NCI-H2081 treated with DMSO at 0.1 percent for 48 hours (cell line): ENCODE measurements around the gene KIF5A.
"Not testable (repeated sequence)": the region's sequence is repeated elsewhere in the genome, so short reads cannot be mapped to it uniquely, and the experiment has no call there.

Experiments used
- DNase-seq: peaks from one replicate; lab custom pipeline; 2025; lab: John Stamatoyannopoulos, UW

Gene KIF5A

DNA sequence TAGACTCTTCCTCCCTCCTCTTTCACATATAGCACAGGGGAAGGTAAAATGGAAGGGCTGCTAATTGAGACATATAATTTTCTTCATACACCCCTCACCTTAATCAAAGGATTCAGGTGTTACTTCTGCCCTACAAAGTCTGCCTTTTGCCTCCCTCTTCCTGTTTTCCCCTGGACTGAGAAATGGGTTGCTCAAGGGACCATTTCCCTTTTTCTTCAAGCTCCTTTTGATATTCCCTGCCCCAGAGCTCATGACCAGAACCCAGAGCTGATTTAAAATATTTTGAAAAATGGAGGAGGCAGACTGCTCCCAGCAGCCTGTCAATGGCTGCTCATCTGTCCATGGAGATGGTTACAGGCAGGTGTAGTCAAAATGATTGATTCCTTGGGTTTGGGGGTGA, 34.8 kb downstream of the KIF5A start:
- DNase-seq = no peak

- no peak for DNase-seq
Observed at GRCh38 chr12:57585156-57585555, 35.3 kb downstream of the KIF5A start.

DNA sequence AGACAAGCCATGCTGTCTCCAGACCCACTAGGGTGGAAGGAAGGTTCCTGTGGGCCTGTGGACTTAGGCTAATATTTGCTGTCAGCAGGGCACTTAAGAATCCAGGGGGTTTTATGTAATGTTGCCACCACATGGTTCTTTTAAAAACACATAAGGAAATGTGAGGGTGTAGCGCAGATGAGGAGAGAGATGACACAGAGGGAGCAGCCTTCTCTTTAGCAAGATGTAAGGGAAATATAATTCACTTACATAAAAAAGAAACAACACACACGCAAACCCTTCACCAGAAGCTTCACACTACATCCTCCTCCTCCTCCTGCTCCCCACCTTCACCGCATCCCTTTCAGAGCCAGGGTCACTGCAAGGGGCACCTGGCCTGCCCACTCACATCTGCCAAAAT, 36.3 kb downstream of the KIF5A start:
- no peak for DNase-seq

DNA sequence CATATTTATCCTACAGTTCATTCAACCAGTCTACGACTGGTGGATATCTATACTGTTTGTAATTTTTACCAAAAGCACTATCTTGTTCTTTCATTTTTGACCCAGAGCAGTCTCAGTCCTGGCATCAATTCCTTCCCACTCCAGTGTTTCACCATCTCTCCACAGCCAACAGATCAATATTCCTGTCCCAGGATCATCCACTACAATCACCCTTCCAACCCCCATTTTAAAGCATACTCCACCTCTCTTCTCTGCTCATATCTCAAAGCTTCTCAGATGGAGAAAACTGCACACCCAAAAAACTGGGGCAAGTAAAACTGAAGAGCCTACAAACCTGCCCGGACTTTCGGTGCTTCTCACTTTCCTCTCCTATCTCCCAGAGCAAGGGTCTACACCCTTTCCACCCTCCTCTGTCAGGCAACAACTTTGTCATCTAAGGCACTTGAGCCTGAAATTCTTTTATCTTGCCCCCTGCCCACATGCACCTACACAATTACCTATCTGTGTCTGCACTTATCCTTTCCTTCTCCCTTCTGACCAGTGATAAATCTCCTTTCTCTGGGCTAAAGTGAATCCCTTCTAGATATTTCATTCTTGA, 37.1 kb downstream of the KIF5A start:
- no peak for DNase-seq

DNA sequence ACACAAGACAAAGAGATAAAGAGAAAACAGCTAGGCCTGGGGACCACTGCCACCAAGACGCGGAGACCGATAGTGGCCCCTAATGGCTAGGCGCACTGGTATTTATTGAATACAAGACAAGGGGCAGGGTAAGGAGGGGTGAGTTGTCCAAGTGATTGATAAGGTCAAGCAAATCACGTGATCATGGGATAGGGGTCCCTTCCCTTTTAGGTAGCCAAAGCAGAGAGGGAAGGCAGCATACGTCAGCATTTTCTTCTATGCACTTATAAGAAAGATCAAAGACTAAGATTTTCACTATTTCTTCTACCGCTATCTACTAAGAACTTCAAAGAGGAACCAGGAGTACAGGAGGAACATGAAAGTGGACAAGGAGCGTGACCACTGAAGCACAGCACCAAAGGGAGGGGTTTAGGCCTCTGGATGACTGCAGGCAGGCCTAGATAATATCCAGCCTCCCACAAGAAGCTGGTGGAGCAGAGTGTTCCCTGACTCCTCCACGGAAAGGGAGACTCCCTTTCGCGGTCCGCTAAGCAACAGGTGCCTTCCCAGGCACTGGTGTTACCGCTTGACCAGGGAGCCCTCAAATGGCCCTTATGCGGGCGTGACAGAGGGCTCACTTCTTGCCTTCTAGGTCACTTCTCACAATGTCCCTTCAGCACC, 39.2 kb downstream of the KIF5A start:
- not testable (repeated sequence) for DNase-seq

- no peak for DNase-seq
Observed at GRCh38 chr12:57590479-57590863, 40.6 kb downstream of the KIF5A start.

GRCh38 chr12:57590864-57591781, 41.3 kb downstream of the KIF5A start, which contains the start of gene PIP4K2C:
Gene PIP4K2C, plus strand, starts transcription at chr12:57591192. Its CDS starts 98 bp downstream, at chr12:57591290.
- peak; percentile 31 for DNase-seq

- DNase-seq = no peak
Observed at GRCh38 chr12:57591782-57592325, 42.0 kb downstream of the KIF5A start.

- no peak for DNase-seq
Observed at GRCh38 chr12:57592551-57593165, 42.8 kb downstream of the KIF5A start.

GRCh38 chr12:57593187-57593586, 43.3 kb downstream of the KIF5A start:
- DNase-seq = no peak

GRCh38 chr12:57600395-57600794, 50.6 kb downstream of the KIF5A start:
- DNase-seq = no peak

GRCh38 chr12:57602544-57602943, 52.7 kb downstream of the KIF5A start:
- DNase-seq = no peak

GRCh38 chr12:57603324-57603723, 53.5 kb downstream of the KIF5A start:
- no peak for DNase-seq

GRCh38 chr12:57603815-57604453, 54.1 kb downstream of the KIF5A start:
- DNase-seq = no peak

DNA sequence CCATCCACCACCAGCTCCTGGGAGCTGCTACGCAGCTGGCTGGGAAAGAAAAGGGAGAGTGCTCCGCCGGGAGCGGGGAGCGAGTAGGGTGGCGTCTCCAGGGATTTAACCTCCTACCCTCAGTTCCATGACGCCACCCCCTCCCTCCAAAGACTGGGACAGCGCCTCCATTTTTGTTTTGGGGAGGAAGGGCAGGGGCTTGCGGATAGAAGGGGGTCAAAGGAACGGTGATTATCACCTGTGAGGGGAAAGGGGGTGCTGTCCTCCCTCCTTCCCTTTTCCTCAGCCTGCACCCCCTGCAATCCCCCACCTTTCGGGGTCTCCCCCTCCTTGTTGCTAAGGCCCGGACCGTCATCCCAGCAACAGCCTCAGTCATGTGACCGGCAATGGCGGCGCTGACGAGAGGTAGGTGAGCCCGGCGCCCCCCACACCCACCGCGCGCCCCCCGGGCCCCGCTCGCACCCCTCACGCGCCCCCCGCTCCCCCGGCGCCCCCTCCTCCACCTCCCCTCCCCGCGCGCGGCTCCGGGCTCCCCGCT, 54.7 kb downstream of the KIF5A start, which contains the start of gene DTX3:
TSS of gene DTX3 (plus strand) at position 371 of the 538 bp plus-strand sequence. CDS start 1,694 bp downstream, outside the sequence.
- DNase-seq = no peak

DNA sequence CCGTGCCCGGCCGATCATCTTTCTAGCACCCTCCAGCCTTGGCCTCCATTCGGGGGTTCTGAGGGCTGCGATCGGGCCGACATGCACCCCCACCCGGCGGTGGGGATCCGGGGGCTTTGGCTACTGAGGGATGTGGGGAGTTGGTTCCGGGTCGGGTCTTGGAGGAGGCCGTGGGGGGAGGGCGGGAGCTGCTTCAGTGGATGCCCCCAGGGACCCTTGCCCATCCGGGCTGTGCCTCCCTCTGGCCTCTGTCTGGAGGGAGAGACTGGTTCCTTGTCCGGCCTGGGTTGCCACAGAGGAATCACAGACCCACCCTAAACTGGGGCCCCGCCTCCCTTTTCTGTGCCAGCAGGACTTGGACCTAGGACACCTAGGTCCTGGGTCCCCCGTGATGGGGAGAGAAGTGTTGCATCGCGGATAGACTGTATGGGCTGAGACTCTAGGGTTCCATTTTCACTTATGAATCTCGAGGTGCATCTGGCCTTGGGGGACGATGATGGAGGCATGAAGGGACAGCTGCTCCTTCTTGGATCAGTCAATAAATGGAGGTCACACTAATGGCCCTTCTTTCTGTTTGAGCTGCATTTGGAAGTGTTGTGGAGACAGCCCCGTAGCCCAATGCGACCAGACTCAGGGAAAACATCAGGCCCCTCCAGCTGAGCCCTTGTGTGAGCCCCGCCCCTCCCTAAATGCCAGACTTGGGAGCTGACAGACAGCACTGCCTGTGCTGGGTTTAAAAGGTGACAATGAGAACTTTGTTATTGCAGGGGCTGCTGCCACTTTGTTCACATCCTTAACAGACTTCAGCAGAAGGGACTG, 55.4 kb downstream of the KIF5A start:
- no peak for DNase-seq

DNA sequence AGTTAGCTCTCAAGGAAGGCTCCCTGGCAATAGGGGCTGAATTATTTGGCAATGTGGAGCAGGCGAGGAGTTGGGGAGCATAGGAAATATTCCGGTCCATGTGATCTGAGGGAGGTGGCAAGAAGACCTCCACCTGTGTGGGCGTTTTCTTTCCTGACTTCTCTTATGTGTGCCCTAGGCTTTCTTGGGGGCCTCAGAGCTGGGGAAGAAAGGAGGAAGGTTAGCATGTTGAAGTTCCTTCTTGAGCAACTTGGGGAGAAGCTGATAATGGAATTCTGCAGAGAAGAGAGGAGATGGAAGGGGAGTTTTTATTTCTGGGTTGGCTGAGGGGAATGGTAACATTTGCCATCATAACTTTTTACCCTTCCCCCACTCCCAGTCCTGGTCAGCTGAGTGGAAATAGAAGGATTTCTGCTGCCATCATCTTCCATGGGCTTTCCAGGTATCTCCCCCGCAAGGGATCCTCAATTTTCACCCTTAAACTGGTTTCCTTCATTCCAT, 56.0 kb downstream of the KIF5A start:
- DNase-seq = no peak

DNA sequence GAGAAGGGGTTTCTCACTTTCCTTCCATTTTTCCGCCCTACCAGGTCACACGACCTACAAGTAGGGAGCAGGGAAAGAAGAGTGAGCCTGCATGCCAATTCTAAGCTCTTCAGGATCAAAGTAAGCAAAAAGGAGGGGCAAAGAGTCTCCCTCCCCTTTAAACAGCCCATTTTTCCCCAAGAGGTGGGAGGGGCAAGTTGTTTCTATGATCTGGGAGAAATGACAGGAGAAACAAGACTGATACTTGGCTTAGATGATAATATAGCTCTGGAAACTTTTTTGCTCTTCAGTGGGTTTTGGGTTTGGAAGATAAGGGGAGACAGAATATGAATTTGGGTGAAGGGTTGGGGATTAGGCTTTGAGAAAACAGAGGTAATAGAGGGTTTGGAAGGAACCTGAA, 56.6 kb downstream of the KIF5A start:
- no peak for DNase-seq

- DNase-seq = no peak
Observed at GRCh38 chr12:57606821-57607220, 57.0 kb downstream of the KIF5A start.
